Neural cell (in vitro differentiated cells): ENCODE results near the gene SULT1B1. TPM values are rescaled to one million over a fixed set of nuclear protein-coding genes. Genes with fewer than 3 reads are reported as not detected.

Experiments used
- H2AFZ ChIP-seq: fragments of 200-600, 300-800 bp; sonication (generic), shearing (Covaris generic); 2 replicates; pipeline ENCODE4 v1.6.0; 2014; ENCODE audit warnings: low read depth, mild to moderate bottlenecking, antibody characterized with exemption, low read length, moderate library complexity
- H3F3A ChIP-seq: fragments of 200-600 bp; shearing (Covaris generic); 2 replicates; pipeline ENCODE4 v1.6.1; 2016; ENCODE audit warnings: mild to moderate bottlenecking, moderate library complexity, mixed read lengths, antibody characterized with exemption, low read length; ENCODE audit not compliant: insufficient read depth, poor library complexity, severe bottlenecking
- H3K27ac ChIP-seq: fragments of 200-600, 300-800 bp; sonication (generic), shearing (Covaris generic); 2 replicates; pipeline ENCODE4 v1.5.1; 2014; ENCODE audit warnings: mild to moderate bottlenecking, low read length, moderate library complexity
- H3K27me3 ChIP-seq: fragments of 300-800, 200-600 bp; sonication (generic), shearing (Covaris generic); 2 replicates; pipeline ENCODE4 v1.6.0; 2014; ENCODE audit warnings: mild to moderate bottlenecking, low read depth, low read length, moderate library complexity; ENCODE audit not compliant: insufficient read depth
- H3K36me3 ChIP-seq: fragments of 300-800, 200-600 bp; sonication (generic), shearing (Covaris generic); 2 replicates; pipeline ENCODE4 v1.5.1; 2014; ENCODE audit warnings: mild to moderate bottlenecking, antibody characterized with exemption, low read length, moderate library complexity; ENCODE audit not compliant: insufficient read depth
- H3K4me2 ChIP-seq: fragments of 300-800, 200-600 bp; sonication (generic), shearing (Covaris generic); 2 replicates; pipeline ENCODE4 v1.6.0; 2014; ENCODE audit warnings: mild to moderate bottlenecking, low read length
- H3K4me3 ChIP-seq: fragments of 300-800, 200-600 bp; sonication (generic), shearing (Covaris generic); 2 replicates; pipeline ENCODE4 v1.5.1; 2014; ENCODE audit warnings: mild to moderate bottlenecking, low read length, moderate library complexity
- H3K79me2 ChIP-seq: fragments of 200-600 bp; shearing (Covaris generic); replicated peaks from 2 replicates; pipeline ENCODE4 v1.6.0; 2014; ENCODE audit warnings: mild to moderate bottlenecking, low read length, moderate library complexity; ENCODE audit not compliant: insufficient read depth
- H3K9ac ChIP-seq: fragments of 300-800, 200-600 bp; sonication (generic), shearing (Covaris generic); 2 replicates; pipeline ENCODE4 v1.6.1; 2016; ENCODE audit warnings: mild to moderate bottlenecking, low read length, mixed read lengths
- H3K9me2 ChIP-seq: fragments of 200-600 bp; shearing (Covaris generic); 2 replicates; pipeline ENCODE4 v1.6.1; 2016; ENCODE audit warnings: mild to moderate bottlenecking, low read length, mixed read lengths; ENCODE audit not compliant: insufficient read depth
- H3K9me3 ChIP-seq: fragments of 200-600, 300-800 bp; sonication (generic), shearing (Covaris generic); 2 replicates; pipeline ENCODE4 v1.6.1; 2016; ENCODE audit warnings: mild to moderate bottlenecking, mixed run types, low read length, moderate library complexity, mixed read lengths
- H4K20me1 ChIP-seq: fragments of 200-600 bp; shearing (Covaris generic); 2 replicates; pipeline ENCODE4 v1.6.1; 2016; ENCODE audit warnings: mild to moderate bottlenecking, mixed run types; ENCODE audit not compliant: insufficient read depth
- CTCF ChIP-seq: fragments of 450-650 bp; IDR thresholded peaks from 2 replicates; pipeline ENCODE4 v1.5.1; 2014; ENCODE audit warnings: antibody characterized with exemption, mild to moderate bottlenecking, moderate library complexity; ENCODE audit not compliant: poor library complexity, severe bottlenecking
- EP300 ChIP-seq: fragments of 450-650 bp; conservative IDR thresholded peaks from 2 replicates; pipeline ENCODE4 v1.6.1; 2014; ENCODE audit warnings: antibody characterized with exemption, mild to moderate bottlenecking, moderate library complexity; ENCODE audit not compliant: poor library complexity, severe bottlenecking
- EZH2 ChIP-seq: fragments of 200-600, 300-800 bp; shearing (Covaris generic), sonication (generic); IDR thresholded peaks from 2 replicates; pipeline ENCODE4 v1.6.1; 2014; ENCODE audit warnings: antibody characterized with exemption, low read length, borderline replicate concordance, mild to moderate bottlenecking; ENCODE audit not compliant: insufficient read depth, poor library complexity, severe bottlenecking
- MXI1 ChIP-seq: fragments of 450-650 bp; conservative IDR thresholded peaks from 2 replicates; pipeline ENCODE4 v1.6.1; 2014; ENCODE audit warnings: antibody characterized with exemption, mild to moderate bottlenecking; ENCODE audit not compliant: poor library complexity, severe bottlenecking
- POLR2AphosphoS5 ChIP-seq: IDR thresholded peaks from 2 replicates; pipeline ENCODE4 v1.6.1; 2012
- RAD21 ChIP-seq: fragments of 450-650 bp; conservative IDR thresholded peaks from 2 replicates; pipeline ENCODE4 v1.6.1; 2014; ENCODE audit warnings: antibody characterized with exemption, mild to moderate bottlenecking, moderate library complexity
- SMC3 ChIP-seq: fragments of 450-650 bp; conservative IDR thresholded peaks from 2 replicates; pipeline ENCODE4 v1.6.1; 2014; ENCODE audit warnings: antibody characterized with exemption, mild to moderate bottlenecking, moderate library complexity; ENCODE audit not compliant: poor library complexity
- TAF1 ChIP-seq: IDR thresholded peaks from 2 replicates; pipeline ENCODE4 v1.6.1; 2012; ENCODE audit warnings: low read depth
- polyA plus RNA-seq: library from polyadenylated mRNA; depleted of rRNA; stranded (reverse); fragments of >200 nt; gene quantifications from 2 replicates; pipeline ENCODE4 v1.2.3, GENCODE V29; 2014
- TF ChIP-seq, protein P1 (sequence below): IDR thresholded peaks from 2 replicates; pipeline ENCODE4 v1.6.1; 2012; ENCODE audit warnings: borderline replicate concordance

The SULT1B1 gene
- polyA plus RNA-seq, 1 donor from 2014 or later: not detected

DNA sequence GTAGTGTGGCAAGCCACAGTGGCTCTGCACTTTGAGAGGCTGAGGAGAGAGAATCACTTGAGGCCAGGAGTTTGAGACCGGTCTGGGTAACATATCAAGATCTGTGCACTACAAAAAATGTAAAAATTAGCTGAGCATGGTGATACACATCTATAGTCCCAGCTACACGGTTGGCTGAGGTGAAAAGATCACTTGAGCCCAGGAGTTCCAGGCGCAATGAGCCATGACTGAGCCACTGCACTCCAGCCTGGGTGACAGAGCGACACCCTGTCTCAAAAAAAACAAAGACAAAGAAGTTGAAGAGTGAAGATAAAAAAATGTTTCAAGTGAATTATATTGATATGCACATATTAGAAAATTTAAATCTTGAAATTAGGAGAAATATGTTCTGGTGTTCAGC lies 46.3 kb downstream of the SULT1B1 start:
- Histone ChIP-seq H3K36me3 (no peaks in the 10 kb centered on the region), H3K9ac (no peak overlapping the region), H3K4me3 (no peak overlapping the region), H3K9me2 (no peaks in the 10 kb centered on the region), H3K79me2 (no peaks in the 10 kb centered on the region), H3K4me2 (no peak overlapping the region), H3F3A (no peaks in the 10 kb centered on the region), H3K9me3 (no peaks in the 10 kb centered on the region), H3K27ac (no peak overlapping the region), H4K20me1 (no peaks in the 10 kb centered on the region), H2AFZ (no peak overlapping the region), H3K27me3 (no peaks in the 10 kb centered on the region)
- no peak for TF ChIP-seq MXI1

- TF ChIP-seq TAF1: no peak
- TF ChIP-seq EP300: no peak
- TF ChIP-seq, protein P1, sequence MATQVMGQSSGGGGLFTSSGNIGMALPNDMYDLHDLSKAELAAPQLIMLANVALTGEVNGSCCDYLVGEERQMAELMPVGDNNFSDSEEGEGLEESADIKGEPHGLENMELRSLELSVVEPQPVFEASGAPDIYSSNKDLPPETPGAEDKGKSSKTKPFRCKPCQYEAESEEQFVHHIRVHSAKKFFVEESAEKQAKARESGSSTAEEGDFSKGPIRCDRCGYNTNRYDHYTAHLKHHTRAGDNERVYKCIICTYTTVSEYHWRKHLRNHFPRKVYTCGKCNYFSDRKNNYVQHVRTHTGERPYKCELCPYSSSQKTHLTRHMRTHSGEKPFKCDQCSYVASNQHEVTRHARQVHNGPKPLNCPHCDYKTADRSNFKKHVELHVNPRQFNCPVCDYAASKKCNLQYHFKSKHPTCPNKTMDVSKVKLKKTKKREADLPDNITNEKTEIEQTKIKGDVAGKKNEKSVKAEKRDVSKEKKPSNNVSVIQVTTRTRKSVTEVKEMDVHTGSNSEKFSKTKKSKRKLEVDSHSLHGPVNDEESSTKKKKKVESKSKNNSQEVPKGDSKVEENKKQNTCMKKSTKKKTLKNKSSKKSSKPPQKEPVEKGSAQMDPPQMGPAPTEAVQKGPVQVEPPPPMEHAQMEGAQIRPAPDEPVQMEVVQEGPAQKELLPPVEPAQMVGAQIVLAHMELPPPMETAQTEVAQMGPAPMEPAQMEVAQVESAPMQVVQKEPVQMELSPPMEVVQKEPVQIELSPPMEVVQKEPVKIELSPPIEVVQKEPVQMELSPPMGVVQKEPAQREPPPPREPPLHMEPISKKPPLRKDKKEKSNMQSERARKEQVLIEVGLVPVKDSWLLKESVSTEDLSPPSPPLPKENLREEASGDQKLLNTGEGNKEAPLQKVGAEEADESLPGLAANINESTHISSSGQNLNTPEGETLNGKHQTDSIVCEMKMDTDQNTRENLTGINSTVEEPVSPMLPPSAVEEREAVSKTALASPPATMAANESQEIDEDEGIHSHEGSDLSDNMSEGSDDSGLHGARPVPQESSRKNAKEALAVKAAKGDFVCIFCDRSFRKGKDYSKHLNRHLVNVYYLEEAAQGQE: no peak
- TF ChIP-seq EZH2: no peak
- no peak for TF ChIP-seq MXI1
- TF ChIP-seq RAD21: no peak
- TF ChIP-seq SMC3: no peak
- no peak for TF ChIP-seq POLR2AphosphoS5
- no peak for TF ChIP-seq CTCF
- Histone ChIP-seq H3K27me3 (no peaks in the 10 kb centered on the region), H4K20me1 (no peaks in the 10 kb centered on the region), H3K36me3 (no peaks in the 10 kb centered on the region), H3K4me2 (no peak overlapping the region), H3K4me3 (no peak overlapping the region), H3K9me2 (no peaks in the 10 kb centered on the region), H3K9ac (no peak overlapping the region), H3K9me3 (no peaks in the 10 kb centered on the region), H2AFZ (no peak overlapping the region), H3K79me2 (no peaks in the 10 kb centered on the region), H3K27ac (no peak overlapping the region), H3F3A (no peaks in the 10 kb centered on the region)
Measured at GRCh38 chr4:69713593-69713992, 46.8 kb downstream of the SULT1B1 start.

DNA sequence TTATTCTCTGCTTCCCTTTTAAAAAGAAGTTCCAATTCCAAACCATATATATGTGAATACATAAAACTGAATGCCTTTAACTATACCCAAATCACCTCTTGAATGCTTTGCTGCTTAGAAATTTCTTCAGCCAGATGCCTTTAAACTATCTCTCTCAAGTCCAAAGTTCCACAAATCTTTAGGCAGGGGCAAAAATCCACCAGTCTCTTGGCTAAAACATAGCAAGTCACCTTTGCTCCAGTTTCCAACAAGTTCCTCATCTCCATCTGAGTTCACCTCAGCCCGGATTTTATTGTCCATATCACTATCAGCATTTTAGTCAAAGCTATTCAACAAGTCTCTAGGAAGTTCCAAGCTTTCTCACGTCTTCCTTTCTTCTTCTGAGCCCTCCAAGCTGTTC lies 49.8 kb downstream of the SULT1B1 start:
- H3K27me3 ChIP-seq: no peaks in the 10 kb centered on the region
- no peaks in the 10 kb centered on the region for H3K9me3 ChIP-seq
- H3K4me3 ChIP-seq: no peak overlapping the region
- no peak overlapping the region for H2AFZ ChIP-seq
- H3F3A ChIP-seq: no peaks in the 10 kb centered on the region
- H3K27ac ChIP-seq: no peak overlapping the region
- no peaks in the 10 kb centered on the region for H4K20me1 ChIP-seq
- no peaks in the 10 kb centered on the region for H3K9me2 ChIP-seq
- H3K9ac ChIP-seq: no peak overlapping the region
- no peaks in the 10 kb centered on the region for H3K36me3 ChIP-seq
- H3K79me2 ChIP-seq: no peaks in the 10 kb centered on the region
- no peak for TF ChIP-seq EP300
- no peak for TF ChIP-seq TAF1
- TF ChIP-seq SMC3: no peak
- no peak for TF ChIP-seq MXI1
- no peak for TF ChIP-seq RAD21
- no peak for TF ChIP-seq POLR2AphosphoS5
- TF ChIP-seq EZH2: no peak
- TF ChIP-seq CTCF: no peak
- TF ChIP-seq, protein P1: no peak
- no peak overlapping the region for H3K4me2 ChIP-seq
